NCI-H187 (cell line): ENCODE data around the gene PRMT5.
"Not testable (repeated sequence)": the region's sequence is repeated elsewhere in the genome, so short reads cannot be mapped to it uniquely, and the experiment has no call there.

Experiments used
- DNase-seq, 2 experiments: peaks; one replicate each; lab custom pipeline; 2025; lab: John Stamatoyannopoulos, UW

The PRMT5 gene

DNA sequence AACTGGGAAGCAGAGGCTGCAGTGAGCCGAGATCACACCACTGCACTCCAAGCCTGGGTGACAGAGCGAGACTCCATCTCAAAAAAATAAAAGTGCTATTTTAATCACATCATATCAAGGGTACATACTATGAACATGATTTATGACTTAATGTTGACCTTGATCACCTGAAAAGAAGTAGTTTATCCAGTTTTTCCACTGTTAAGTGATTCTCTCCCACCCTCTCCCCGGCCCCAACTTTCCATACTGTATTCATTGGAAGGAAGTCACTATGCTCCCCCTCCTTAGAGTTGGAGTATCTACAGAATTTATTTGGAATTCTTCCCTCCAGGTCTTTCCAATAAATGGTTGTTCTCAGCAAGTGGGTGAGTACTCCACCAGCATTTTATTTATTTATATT is 3.0 kb upstream of the PRMT5 start:
- DNase-seq: no peak

DNA sequence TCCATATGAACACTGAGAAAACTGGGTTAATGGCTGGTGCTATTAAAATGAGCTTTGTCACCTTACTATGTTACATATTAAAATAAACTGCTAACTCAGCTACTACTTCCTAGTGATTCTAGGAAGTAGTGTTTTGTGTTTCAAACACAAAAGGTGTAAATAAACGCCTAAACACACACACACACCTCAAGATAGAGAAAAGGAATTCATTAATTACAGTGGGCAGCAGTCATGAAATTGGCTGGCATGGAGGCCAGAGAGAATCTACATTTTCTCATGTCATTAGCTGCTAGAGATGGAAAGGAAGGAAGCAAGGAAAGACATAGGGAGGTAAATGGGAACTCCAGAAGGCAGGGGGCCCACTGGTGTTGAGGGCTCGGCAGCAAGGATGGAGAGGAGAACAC is 787 bp upstream of the PRMT5 start:
- DNase-seq: no peak

GRCh38 chr14:22928237-22929103 is 706 bp downstream of the PRMT5 start:
- no peak for DNase-seq

GRCh38 chr14:22926316-22926715 is 2.9 kb downstream of the PRMT5 start:
- no peak for DNase-seq

DNA sequence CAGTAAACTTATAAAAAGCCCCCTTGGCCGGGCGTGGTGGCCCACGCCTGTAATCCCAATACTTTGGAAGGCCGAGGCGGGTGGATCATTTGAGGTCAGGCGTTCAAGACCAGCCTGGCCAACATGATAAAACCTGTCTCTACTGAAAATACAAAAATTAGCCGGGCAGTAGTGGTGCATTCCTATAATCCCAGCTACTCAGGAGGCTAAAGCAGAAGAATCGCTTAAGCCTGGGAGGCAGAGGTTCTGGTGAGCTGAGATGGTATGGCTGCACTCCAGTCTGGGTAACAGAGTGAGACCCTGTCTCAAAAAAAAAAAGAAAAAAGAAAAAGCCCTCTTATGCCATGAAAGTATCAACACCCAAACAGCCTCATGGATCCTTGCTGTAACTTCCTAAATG is 3.7 kb downstream of the PRMT5 start:
- no peak for DNase-seq

DNA sequence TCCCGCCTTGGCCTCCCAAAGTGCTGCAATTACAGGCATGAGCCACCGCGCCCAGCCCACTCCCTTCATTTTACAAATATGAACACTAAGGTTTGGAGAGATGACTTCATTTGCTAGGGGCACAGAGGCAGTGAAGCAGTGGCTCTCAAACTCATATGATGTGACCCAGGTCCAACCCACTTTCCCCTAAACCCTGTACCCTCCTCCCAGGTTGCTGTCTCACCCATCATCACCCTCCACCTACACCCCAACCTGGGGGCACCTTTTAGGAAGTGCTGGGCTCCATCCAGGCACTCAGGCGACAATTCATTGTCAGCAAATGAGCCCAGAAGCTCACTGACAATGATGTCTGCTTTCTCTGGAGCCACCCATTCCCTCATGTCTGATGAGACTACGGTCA is 5.4 kb downstream of the PRMT5 start:
- no peak for DNase-seq

DNA sequence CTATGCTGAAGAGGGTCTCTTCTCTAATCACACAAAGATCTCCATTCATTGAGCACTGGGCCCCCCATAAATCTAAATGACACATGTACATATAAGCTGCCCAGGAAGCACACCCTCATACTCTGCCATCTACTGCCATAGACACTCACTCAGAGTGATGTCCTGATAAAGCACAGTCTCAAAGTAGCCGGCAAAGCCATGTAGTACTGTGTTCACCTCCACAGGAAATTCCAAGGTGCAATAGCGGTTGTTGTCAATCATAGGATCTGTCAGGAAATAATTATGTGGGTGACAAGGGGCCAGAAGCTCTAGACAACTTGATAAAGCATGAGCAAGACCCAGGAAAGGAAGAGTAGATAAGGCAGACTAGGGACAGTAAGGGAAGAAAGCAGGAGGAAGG is 6.9 kb downstream of the PRMT5 start:
- no peak for DNase-seq

- no peak for DNase-seq
Measured at GRCh38 chr14:22920697-22921096, 8.5 kb downstream of the PRMT5 start.

DNA sequence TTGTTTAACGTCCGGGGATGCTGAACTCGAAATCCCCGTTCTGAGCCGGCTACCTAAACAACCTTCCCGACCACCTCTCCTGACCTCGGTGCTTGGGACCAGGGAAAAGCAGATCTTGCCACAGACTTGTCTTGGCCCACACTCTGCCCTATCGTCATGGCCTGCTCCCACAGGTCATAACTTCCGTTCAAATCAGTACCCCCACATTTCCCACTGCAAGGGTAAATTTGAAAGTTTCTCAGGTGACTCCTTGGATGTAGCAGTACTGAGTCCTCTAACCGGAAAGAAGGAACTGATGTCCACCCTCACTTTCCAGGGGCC is 9.6 kb downstream of the PRMT5 start:
- DNase-seq: no peak

DNA sequence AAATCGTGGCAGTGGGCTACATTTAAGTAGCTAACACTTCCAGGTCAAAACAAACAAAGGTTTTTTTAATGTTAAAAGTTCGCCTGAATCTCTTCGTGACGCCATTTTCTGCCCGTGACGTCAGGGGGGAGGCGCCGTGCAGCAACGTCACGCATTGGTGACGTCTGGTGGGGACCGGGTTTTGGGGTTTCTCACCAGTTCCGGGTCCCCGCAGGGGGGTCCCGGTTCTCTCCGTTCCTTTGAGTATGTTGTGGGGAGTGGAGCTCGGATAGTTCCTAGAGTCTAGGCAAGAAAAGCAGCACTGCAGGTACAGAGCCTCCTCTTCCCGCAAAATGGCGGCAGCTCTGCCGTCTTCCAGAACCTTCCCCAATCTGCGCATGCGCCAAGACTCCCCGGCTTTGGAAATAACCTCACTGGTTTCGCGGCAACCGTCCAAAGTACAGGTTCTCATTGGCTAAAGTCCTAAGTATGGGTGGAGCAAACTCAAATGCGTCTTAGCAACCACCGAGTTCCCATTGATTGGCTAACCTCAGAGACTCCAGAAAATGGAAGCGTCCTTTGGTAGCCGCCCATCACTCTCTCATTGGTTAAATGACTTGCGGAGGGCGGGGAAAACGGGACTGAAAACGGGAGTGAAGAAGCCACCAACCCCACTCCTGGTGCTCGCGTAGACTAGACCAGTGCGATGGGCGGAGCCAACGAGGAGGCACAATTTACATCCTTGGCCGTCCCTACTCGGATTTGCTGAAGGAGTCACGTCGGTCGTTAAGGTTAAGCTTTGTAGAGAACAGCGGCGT is 10.2 kb downstream of the PRMT5 start, which contains the start of gene RBM23:
Gene RBM23 (minus strand): TSS at position 346 of the 797 bp plus-strand sequence.
- DNase-seq: peak; percentile 99 to 100

DNA sequence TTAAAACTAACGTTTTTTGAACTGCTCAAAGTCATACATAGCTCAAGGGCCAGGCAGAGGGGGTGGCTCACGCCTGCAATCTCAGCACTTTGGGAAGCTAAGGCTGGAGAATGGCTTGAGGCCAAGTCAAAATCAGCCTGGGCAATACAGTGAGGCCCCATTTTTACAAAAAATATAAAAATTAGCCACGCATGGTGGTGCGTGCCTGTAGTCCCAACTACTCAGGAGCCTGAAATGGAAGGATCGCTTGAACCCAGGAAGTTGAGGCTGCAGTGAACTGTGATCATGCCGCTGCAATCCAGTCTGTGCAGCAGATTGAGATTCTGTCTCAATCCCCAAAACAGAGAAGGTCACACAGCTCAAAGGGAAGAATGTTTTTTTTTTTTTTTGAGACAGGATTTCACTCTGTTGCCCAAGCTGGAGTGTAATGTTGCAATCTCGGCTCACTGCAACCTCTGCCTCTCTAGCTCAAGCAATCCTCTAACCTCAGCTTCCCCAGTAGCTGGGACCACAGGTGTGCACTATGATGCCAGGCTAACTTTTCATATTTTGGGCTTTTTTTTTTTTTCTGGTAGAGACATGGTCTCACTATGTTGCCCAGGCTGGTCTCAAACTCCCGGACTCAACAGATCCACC is 13.2 kb downstream of the PRMT5 start:
- DNase-seq: no peak

GRCh38 chr14:22914836-22915235 is 14.3 kb downstream of the PRMT5 start:
- DNase-seq: not testable (repeated sequence)

GRCh38 chr14:22910916-22911315 is 18.3 kb downstream of the PRMT5 start:
- no peak for DNase-seq

DNA sequence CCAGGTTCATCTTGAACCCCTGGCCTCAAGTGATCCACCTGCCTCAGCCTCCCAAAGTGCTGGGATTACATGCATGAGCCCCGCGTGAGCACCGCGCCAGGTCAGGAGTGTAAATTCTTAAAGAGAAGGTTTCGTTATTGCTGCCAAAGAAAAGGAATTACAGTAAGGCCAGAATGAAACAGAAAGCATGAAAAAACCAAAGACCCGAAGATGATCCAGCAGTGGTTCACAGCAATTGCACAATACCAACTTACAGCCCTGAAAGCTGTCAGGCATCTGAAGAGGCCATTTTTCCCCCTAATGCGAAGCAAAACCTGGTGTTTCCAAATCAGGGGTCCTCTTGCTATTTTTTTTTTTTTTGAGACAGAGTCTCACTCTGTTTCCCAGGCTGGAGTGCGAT is 20.6 kb downstream of the PRMT5 start:
- no peak for DNase-seq

DNA sequence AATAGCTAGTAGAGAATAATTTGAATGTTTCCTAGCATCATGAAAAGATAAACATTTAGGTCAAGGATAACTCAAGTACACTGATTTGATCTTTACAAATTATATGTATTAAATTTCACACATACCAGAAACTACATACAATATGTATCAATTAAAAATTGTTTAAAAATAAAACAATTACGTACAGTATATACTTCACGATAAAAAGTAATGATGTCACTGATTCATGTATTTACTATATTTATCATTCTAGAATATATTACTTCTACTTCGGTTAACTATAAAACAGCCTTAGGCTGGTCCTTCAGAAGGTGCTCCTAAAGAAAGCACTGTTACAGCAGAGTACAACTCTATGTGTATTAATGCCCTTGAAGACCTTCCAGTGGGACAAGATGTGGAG is 21.7 kb downstream of the PRMT5 start:
- DNase-seq: no peak

DNA sequence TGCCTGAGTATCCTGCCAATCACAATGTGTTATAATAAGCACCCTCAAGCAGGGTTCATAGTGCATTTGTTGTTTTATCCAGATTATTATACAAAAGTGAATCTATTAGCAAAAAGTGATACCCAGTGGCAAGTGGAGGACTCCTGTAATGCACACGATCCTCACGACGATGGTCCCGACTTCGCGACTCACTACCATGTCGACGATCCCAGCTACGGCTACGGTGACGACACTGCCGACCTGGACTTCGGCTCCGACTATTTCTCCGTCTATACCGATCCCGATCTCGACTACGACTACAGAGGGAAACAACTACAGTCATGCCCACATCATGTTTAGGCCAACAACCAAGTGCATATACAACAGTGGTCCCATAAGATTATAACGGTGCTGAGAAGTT is 23.1 kb downstream of the PRMT5 start:
- no peak for DNase-seq

DNA sequence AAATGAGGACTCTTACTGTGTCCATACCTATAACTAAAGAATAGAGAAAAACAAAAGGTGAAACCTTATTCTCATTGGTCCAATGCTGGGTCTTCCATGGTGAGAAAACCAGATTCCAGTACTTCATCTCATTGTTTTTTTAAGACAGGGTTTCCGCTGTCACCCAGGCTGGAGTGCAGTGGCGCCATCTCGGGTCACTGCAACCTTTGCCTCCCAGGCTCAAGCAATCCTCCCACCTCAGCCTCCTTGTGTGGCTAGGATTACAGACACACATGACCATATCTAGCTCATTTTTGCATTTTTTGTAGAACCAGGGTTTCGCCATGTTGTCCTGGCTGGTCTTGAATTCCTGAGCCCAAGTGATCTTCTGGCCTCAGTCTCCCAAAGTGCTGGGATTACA is 23.5 kb downstream of the PRMT5 start:
- no peak for DNase-seq

GRCh38 chr14:22903742-22904087 is 25.5 kb downstream of the PRMT5 start:
- DNase-seq: no peak

DNA sequence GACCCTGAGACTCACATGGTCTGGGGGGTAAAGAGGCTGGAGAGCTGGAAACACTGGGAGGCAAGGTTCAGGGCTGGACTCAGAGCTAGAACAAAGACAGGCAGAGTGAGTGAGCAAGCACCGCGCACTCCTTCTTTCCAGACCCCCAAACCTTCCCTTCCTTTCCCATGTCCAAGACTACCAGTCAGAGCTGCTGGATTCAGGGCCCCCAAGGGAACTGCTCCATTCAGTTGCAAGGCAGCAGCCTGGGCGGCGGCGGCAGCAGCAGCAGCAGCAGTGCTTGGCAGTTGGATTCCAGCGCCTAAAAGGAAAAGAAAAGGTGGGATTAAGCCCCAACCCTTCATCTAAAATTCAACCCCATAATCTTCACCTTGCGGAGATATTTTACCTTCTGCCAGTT is 27.4 kb downstream of the PRMT5 start:
- DNase-seq: no peak

DNA sequence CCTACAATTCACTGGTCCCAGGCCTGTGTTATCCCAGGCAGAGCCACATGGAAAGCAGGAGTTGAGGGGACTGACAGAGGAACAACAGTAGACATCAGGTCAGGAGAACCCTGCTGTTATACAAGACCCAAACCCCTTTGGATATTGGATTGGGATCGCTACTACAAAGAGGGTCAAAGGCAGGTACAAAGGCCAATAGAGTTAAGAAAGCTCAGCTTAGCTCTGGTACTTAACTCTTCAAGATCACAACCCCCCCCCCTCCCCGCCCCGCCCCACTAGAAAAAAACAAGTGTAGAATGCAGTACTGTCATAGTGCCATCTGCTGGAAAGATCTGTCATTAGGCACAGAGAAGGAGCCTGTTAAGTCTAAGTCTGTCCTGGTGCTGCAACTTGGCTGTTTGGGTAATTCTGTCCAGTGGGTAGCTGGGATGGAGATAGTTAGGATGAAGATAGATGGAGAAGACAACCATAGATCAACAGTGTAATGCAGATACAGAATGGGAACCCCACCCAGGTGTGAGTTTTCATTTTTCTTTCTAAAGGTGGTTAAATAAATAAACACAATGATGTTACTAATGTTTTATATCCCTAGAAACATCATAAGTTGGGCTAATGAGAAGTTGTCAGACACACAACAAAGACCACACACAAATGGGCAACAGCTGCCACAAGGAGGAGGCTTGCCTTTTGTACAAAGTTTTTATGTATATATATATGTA is 28.9 kb downstream of the PRMT5 start:
- peak in 1 of 2 experiments; percentile 14 for DNase-seq

GRCh38 chr14:22898302-22899090 is 30.7 kb downstream of the PRMT5 start:
- no peak for DNase-seq

DNA sequence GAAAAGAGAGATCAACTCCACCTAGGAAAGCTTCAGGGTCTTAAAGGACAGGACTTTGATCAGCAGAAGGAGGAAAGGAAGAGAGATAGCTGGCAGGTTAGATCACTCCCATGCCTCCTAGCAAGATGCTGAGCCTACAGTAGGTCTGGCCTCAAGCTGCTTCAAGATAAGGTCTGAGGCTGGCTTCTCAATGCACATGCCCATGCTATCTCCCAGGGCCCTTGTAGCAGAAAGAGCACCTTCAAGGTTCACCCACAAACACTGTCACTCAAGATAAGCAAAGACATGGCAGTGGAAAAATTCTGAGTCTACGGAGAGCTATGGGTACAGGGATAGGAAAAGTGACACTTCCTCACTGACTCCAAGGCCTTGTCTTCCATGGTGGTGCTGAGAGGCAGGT is 31.8 kb downstream of the PRMT5 start:
- DNase-seq: no peak
